ENCODE data around the gene ATP2A2. TPM values are rescaled to one million over a fixed set of nuclear protein-coding genes. Genes with fewer than 3 reads are reported as not detected.
"Not testable (repeated sequence)": the region's sequence is repeated elsewhere in the genome, so short reads cannot be mapped to it uniquely, and the experiment has no call there.

ATP2A2 gene
- polyA plus RNA-seq, 1 donor, result 144 TPM

DNA sequence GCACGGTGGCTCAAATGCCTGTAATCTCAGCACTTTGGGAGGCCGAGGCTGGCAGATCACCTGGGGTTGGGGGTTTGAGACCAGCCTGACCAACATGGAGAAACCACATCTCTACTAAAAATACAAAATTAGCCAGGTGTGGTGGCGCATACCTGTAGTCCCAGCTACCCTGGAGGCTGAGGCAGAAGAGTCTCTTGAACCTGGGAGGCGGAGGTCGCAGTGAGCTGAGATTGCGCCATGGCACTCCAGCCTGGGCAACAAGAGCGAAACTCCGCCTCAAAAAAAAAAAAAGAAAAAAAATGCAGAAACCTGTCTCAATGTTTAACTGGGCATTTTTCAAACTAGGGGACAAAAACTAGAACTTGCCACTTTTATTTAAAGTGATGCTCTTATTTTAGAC is 59.2 kb downstream of the ATP2A2 start:
- not testable (repeated sequence) for H3K4me1 ChIP-seq (ENCODE audit: control insufficient read depth, insufficient read depth, low read length); DNase-seq; H3K27ac ChIP-seq (ENCODE audit: low read length); H3K4me3 ChIP-seq (ENCODE audit: low read length); H3K27me3 ChIP-seq (ENCODE audit: control insufficient read depth, insufficient read depth, low read length); H3K9me3 ChIP-seq (ENCODE audit: control insufficient read depth, low read depth, low read length)
- WGBS (ENCODE audit: insufficient coverage, low lambda C conversion rate), result no CpG with 5 or more reads among the region's 8 CpGs
- H3K36me3 ChIP-seq (ENCODE audit: control insufficient read depth, insufficient read depth, low read length), result peaks cover 96% of the 10 kb centered on the region

DNA sequence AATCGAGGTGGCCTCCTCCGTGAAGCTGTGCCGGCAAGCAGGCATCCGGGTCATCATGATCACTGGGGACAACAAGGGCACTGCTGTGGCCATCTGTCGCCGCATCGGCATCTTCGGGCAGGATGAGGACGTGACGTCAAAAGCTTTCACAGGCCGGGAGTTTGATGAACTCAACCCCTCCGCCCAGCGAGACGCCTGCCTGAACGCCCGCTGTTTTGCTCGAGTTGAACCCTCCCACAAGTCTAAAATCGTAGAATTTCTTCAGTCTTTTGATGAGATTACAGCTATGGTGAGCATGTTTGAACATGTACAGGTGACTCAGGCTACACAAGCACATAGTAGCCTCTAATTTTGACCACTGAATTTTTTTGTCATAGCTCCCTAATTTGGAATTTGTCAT is 59.7 kb downstream of the ATP2A2 start:
- Histone ChIP-seq H3K27me3 (ENCODE audit: control insufficient read depth, insufficient read depth, low read length) (no peaks in the 10 kb centered on the region), H3K4me3 (ENCODE audit: low read length) (no peak overlapping the region), H3K9me3 (ENCODE audit: control insufficient read depth, low read depth, low read length) (no peaks in the 10 kb centered on the region), H3K36me3 (ENCODE audit: control insufficient read depth, insufficient read depth, low read length) (peaks cover 96% of the 10 kb centered on the region), H3K4me1 (ENCODE audit: control insufficient read depth, insufficient read depth, low read length) (no peaks in the 10 kb centered on the region), H3K27ac (ENCODE audit: low read length) (no peak overlapping the region)
- no peak for DNase-seq
- 83% methylated on average over 1 of the region's 18 CpGs for WGBS (ENCODE audit: insufficient coverage, low lambda C conversion rate)

DNA sequence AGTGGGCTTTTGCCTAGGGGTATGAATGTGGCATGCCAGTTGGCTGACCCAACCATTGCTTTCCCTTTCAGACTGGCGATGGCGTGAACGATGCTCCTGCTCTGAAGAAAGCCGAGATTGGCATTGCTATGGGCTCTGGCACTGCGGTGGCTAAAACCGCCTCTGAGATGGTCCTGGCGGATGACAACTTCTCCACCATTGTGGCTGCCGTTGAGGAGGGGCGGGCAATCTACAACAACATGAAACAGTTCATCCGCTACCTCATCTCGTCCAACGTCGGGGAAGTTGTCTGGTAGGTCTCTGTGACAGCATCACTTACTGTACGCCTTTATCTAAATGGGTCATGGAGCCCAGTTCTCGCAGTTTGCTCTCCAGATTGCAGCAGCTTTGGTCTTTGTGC is 61.1 kb downstream of the ATP2A2 start:
- no peaks in the 10 kb centered on the region for H3K9me3 ChIP-seq (ENCODE audit: control insufficient read depth, low read depth, low read length)
- H3K27ac ChIP-seq (ENCODE audit: low read length), result no peak overlapping the region
- WGBS (ENCODE audit: insufficient coverage, low lambda C conversion rate), result no CpG with 5 or more reads among the region's 15 CpGs
- peaks cover 93% of the 10 kb centered on the region for H3K36me3 ChIP-seq (ENCODE audit: control insufficient read depth, insufficient read depth, low read length)
- H3K4me1 ChIP-seq (ENCODE audit: control insufficient read depth, insufficient read depth, low read length), result no peaks in the 10 kb centered on the region
- no peak overlapping the region for H3K4me3 ChIP-seq (ENCODE audit: low read length)
- no peak for DNase-seq
- H3K27me3 ChIP-seq (ENCODE audit: control insufficient read depth, insufficient read depth, low read length), result no peaks in the 10 kb centered on the region

DNA sequence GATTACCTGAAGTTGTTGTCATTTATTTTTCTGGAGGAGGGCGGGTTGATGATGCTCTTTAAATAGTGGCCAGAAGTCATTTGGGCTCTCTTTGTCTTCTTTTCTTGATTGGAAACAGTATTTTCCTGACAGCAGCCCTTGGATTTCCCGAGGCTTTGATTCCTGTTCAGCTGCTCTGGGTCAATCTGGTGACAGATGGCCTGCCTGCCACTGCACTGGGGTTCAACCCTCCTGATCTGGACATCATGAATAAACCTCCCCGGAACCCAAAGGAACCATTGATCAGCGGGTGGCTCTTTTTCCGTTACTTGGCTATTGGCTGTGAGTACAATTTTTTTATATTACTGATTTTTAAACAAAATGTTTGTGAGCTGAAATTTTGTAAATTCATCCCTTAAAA is 62.1 kb downstream of the ATP2A2 start:
- Histone ChIP-seq H3K27ac (ENCODE audit: low read length) (no peak overlapping the region), H3K9me3 (ENCODE audit: control insufficient read depth, low read depth, low read length) (no peaks in the 10 kb centered on the region), H3K4me1 (ENCODE audit: control insufficient read depth, insufficient read depth, low read length) (no peaks in the 10 kb centered on the region), H3K4me3 (ENCODE audit: low read length) (no peak overlapping the region), H3K27me3 (ENCODE audit: control insufficient read depth, insufficient read depth, low read length) (no peaks in the 10 kb centered on the region), H3K36me3 (ENCODE audit: control insufficient read depth, insufficient read depth, low read length) (peaks cover 95% of the 10 kb centered on the region)
- no CpG with 5 or more reads among the region's 5 CpGs for WGBS (ENCODE audit: insufficient coverage, low lambda C conversion rate)
- no peak for DNase-seq

DNA sequence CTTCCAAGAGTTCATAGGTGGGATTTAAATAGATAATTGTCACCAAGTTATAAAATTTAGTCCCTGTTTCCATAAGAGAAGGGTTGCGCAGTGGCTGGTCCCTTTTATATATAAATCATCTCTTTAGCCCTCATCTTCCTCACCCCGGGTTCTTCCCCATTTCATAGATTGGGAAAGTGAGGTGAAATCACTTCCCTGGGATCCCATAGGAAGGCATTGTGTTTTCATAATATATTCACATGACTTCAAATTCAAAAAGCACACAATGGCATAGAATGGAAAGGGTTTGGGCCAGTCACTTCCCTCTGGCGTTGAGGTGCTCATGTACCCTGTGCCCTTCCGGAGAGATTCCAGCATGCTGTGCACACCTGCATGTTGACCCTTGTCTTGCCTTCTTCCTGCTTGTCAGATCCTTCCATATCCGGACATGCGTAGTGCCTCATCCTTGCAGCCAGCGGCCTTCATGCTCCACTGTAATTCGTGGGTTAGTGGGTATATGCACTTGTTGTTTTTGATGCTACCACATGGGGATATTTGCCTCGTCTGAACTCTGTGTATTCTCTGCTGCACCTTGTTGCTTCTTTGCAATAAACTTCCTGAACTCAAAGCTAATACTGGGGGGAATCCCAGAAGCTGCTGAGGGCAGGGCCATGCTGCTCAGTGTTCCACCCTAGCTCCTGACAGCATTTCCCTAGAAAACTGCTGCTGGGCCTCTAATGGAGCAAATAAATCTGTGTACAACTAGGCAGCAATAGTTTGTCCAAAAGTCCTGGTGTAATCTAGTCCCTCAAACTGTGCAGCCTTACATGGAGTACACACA is 62.9 kb downstream of the ATP2A2 start:
- Histone ChIP-seq H3K27ac (ENCODE audit: low read length) (no peak overlapping the region), H3K4me1 (ENCODE audit: control insufficient read depth, insufficient read depth, low read length) (no peaks in the 10 kb centered on the region), H3K27me3 (ENCODE audit: control insufficient read depth, insufficient read depth, low read length) (no peaks in the 10 kb centered on the region), H3K9me3 (ENCODE audit: control insufficient read depth, low read depth, low read length) (no peaks in the 10 kb centered on the region), H3K36me3 (ENCODE audit: control insufficient read depth, insufficient read depth, low read length) (peaks cover 95% of the 10 kb centered on the region), H3K4me3 (ENCODE audit: low read length) (no peak overlapping the region)
- DNase-seq, result no peak
- 100% methylated on average over 1 of the region's 9 CpGs for WGBS (ENCODE audit: insufficient coverage, low lambda C conversion rate)

DNA sequence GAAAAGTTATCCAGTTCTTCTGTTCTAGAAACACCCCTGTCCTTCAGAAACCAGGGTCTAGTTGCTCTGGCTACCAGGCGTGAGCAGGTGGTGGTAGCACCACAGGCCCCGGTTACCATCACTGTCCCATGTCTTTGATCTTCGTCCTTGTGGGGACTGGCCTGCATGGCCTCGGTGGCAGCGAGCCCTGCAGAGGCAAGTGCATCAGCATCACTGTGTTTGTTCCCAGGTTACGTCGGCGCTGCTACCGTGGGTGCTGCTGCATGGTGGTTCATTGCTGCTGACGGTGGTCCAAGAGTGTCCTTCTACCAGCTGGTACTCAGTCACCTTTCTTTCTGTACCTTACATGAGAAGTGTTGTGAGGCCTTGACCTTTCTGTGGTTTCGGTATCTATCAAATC is 63.6 kb downstream of the ATP2A2 start:
- Histone ChIP-seq H3K4me3 (ENCODE audit: low read length) (no peak overlapping the region), H3K9me3 (ENCODE audit: control insufficient read depth, low read depth, low read length) (no peaks in the 10 kb centered on the region), H3K4me1 (ENCODE audit: control insufficient read depth, insufficient read depth, low read length) (no peaks in the 10 kb centered on the region), H3K27ac (ENCODE audit: low read length) (no peak overlapping the region), H3K36me3 (ENCODE audit: control insufficient read depth, insufficient read depth, low read length) (peaks cover 95% of the 10 kb centered on the region), H3K27me3 (ENCODE audit: control insufficient read depth, insufficient read depth, low read length) (no peaks in the 10 kb centered on the region)
- no CpG with 5 or more reads among the region's 11 CpGs for WGBS (ENCODE audit: insufficient coverage, low lambda C conversion rate)
- no peak for DNase-seq

DNA sequence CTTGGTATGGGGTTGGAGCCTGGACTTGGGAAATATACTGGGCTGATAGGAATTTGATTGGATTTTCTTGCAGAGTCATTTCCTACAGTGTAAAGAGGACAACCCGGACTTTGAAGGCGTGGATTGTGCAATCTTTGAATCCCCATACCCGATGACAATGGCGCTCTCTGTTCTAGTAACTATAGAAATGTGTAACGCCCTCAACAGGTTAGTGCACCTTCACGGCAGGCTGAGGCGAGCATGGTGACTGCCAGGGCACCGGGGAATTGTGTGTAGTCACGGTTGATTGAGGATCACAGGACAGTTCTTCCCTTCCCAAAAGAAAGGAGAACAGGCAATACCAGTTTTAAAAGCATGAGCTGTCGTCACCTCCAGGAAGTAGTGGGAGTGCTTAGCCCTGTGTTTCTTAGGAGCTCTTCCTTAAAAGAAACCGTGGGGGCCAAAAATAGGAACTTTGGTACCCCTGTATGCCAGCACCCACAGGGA is 64.2 kb downstream of the ATP2A2 start:
- Histone ChIP-seq H3K36me3 (ENCODE audit: control insufficient read depth, insufficient read depth, low read length) (peaks cover 96% of the 10 kb centered on the region), H3K9me3 (ENCODE audit: control insufficient read depth, low read depth, low read length) (no peaks in the 10 kb centered on the region), H3K27me3 (ENCODE audit: control insufficient read depth, insufficient read depth, low read length) (no peaks in the 10 kb centered on the region), H3K4me1 (ENCODE audit: control insufficient read depth, insufficient read depth, low read length) (no peaks in the 10 kb centered on the region), H3K4me3 (ENCODE audit: low read length) (no peak overlapping the region), H3K27ac (ENCODE audit: low read length) (no peak overlapping the region)
- peak in 1 of 2 donors; percentile 34 for DNase-seq
- no CpG with 5 or more reads among the region's 11 CpGs for WGBS (ENCODE audit: insufficient coverage, low lambda C conversion rate)

DNA sequence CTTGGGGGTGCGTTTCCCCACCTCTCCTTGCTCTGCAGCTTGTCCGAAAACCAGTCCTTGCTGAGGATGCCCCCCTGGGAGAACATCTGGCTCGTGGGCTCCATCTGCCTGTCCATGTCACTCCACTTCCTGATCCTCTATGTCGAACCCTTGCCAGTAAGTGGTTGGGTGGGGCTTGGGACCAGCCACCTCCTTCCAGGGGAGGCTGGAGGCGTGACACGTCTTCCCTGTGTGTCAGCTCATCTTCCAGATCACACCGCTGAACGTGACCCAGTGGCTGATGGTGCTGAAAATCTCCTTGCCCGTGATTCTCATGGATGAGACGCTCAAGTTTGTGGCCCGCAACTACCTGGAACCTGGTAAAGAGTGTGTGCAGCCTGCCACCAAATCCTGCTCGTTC is 64.9 kb downstream of the ATP2A2 start:
- Histone ChIP-seq H3K4me3 (ENCODE audit: low read length) (no peak overlapping the region), H3K4me1 (ENCODE audit: control insufficient read depth, insufficient read depth, low read length) (no peaks in the 10 kb centered on the region), H3K27me3 (ENCODE audit: control insufficient read depth, insufficient read depth, low read length) (no peaks in the 10 kb centered on the region), H3K27ac (ENCODE audit: low read length) (no peak overlapping the region), H3K36me3 (ENCODE audit: control insufficient read depth, insufficient read depth, low read length) (peaks cover 94% of the 10 kb centered on the region), H3K9me3 (ENCODE audit: control insufficient read depth, low read depth, low read length) (no peaks in the 10 kb centered on the region)
- DNase-seq, result no peak
- no CpG with 5 or more reads among the region's 12 CpGs for WGBS (ENCODE audit: insufficient coverage, low lambda C conversion rate)

DNA sequence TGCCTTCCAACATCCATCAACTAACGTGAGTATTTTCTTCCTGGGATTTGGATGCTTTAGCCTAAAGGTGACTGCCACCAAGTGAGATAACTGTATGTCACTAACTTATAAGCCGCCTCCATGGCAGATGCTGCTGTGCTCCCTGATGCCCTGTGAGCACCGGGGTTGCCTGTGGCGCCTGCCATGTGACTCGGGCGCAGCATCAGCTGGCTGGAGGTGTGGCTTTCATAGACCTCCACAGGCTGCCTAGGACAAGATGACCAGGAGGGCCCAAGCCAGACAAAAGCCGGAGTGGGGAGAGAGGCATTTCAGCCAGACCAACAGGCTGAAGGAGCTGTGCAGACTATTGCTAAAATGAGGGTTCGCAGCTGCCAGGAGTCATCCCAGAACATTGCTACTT is 66.7 kb downstream of the ATP2A2 start:
- no peaks in the 10 kb centered on the region for H3K4me1 ChIP-seq (ENCODE audit: control insufficient read depth, insufficient read depth, low read length)
- no peaks in the 10 kb centered on the region for H3K27me3 ChIP-seq (ENCODE audit: control insufficient read depth, insufficient read depth, low read length)
- H3K27ac ChIP-seq (ENCODE audit: low read length), result no peak overlapping the region
- no CpG with 5 or more reads among the region's 8 CpGs for WGBS (ENCODE audit: insufficient coverage, low lambda C conversion rate)
- DNase-seq, result no peak
- no peak overlapping the region for H3K4me3 ChIP-seq (ENCODE audit: low read length)
- no peaks in the 10 kb centered on the region for H3K9me3 ChIP-seq (ENCODE audit: control insufficient read depth, low read depth, low read length)
- peaks cover 80% of the 10 kb centered on the region for H3K36me3 ChIP-seq (ENCODE audit: control insufficient read depth, insufficient read depth, low read length)

DNA sequence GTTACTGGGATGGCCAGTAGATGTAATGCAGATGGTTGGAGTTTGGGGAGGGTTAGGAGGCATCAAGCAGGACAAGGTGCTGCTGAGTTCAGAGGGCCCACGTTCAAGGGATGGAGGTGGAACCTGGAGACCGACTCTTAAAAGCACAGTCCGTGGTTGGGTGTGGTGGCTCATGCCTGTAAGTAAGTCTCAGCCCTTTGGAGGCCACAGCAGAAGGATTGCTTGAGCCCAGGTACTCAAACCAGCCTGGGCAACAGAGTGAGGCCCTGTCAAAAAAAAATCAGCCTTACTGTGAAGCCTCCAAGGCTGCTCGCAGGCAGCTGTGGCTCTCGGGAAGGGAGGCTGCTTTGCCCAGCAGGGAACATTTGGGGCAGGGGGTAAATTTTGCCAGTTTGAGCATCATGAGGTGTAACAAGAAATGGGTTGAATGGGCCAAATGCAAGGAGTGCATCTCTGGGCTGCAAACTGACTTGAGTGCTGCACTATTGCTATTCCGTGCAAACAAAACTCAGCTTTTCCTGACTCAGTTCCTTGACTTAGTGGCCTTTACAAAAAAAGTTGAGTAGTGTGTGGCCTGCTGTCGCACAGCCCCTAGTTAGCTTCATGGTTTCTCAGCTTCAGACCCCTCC is 67.5 kb downstream of the ATP2A2 start:
- Histone ChIP-seq H3K27ac (ENCODE audit: low read length) (no peak overlapping the region), H3K9me3 (ENCODE audit: control insufficient read depth, low read depth, low read length) (no peaks in the 10 kb centered on the region), H3K27me3 (ENCODE audit: control insufficient read depth, insufficient read depth, low read length) (no peaks in the 10 kb centered on the region), H3K4me3 (ENCODE audit: low read length) (no peak overlapping the region), H3K36me3 (ENCODE audit: control insufficient read depth, insufficient read depth, low read length) (peaks cover 72% of the 10 kb centered on the region), H3K4me1 (ENCODE audit: control insufficient read depth, insufficient read depth, low read length) (no peaks in the 10 kb centered on the region)
- DNase-seq, result no peak
- no CpG with 5 or more reads among the region's 7 CpGs for WGBS (ENCODE audit: insufficient coverage, low lambda C conversion rate)

Data from large intestine (tissue), 3 donors.